Right lobe of liver (tissue), 4 donors: ENCODE results near the gene ERRFI1.

Experiments
- POLR2A ChIP-seq: fragments of 450-650 bp; IDR thresholded peaks from one replicate; pipeline ENCODE4 v1.6.1; 2017; ENCODE audit warnings: antibody characterized with exemption, mild to moderate bottlenecking
- TF ChIP-seq, protein P1 (sequence below), 4 donors: fragments of 200-600 bp in 3 of 4; fragments of 450-650 bp in 1 of 4; IDR thresholded peaks; one replicate each; pipeline versions ENCODE4 v1.5.1 to v1.8.0; 2016 to 2022; ENCODE audit warnings: antibody characterized with exemption in 4 of 4, mild to moderate bottlenecking in 2 of 4
- donor health status: DM: no; HTN: no; CAD: no.
- donor health status: DM: no; HTN: no; CAD: no.
- donor health status: DM: no; HTN: yes; CAD: no.

- TF ChIP-seq, protein P1, sequence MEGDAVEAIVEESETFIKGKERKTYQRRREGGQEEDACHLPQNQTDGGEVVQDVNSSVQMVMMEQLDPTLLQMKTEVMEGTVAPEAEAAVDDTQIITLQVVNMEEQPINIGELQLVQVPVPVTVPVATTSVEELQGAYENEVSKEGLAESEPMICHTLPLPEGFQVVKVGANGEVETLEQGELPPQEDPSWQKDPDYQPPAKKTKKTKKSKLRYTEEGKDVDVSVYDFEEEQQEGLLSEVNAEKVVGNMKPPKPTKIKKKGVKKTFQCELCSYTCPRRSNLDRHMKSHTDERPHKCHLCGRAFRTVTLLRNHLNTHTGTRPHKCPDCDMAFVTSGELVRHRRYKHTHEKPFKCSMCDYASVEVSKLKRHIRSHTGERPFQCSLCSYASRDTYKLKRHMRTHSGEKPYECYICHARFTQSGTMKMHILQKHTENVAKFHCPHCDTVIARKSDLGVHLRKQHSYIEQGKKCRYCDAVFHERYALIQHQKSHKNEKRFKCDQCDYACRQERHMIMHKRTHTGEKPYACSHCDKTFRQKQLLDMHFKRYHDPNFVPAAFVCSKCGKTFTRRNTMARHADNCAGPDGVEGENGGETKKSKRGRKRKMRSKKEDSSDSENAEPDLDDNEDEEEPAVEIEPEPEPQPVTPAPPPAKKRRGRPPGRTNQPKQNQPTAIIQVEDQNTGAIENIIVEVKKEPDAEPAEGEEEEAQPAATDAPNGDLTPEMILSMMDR (IDR thresholded peaks at IDR 0.05): no peak
- TF ChIP-seq POLR2A: no peak
Observed at GRCh38 chr1:8012955-8013354, 13.2 kb downstream of the ERRFI1 start.
